Activated CD8-positive, alpha-beta memory T cell treated with anti-CD3 and anti-CD28 coated beads, Interleukin-2, amount 50 U/mL, for 24 hours (primary cell): ENCODE data around the gene ORM2.

ENCODE experiments used
- DNase-seq: peaks from one replicate; pipeline ENCODE4 v3.0.0-alpha.2; 2020; ENCODE audit errors: extremely low read depth

ORM2 gene

DNA sequence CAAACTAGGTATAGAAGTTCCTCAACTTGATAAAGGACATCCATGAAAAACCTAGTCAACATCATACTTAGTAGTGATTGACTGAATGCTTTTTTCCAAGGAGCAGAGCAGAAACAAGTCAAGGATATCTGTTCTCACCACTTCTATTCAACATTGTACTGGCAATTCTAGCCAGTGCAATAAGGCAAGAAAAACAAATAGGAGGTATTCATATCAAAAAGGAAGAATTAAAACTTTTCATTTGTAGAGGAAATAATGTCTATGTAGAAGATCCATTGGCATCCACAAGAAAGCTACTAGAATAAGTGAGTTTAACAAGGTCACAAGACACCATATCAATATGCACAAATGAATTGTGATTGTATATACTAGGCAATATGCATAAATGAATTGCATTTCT, 35.0 kb upstream of the ORM2 start:
- DNase-seq = no peak

DNA sequence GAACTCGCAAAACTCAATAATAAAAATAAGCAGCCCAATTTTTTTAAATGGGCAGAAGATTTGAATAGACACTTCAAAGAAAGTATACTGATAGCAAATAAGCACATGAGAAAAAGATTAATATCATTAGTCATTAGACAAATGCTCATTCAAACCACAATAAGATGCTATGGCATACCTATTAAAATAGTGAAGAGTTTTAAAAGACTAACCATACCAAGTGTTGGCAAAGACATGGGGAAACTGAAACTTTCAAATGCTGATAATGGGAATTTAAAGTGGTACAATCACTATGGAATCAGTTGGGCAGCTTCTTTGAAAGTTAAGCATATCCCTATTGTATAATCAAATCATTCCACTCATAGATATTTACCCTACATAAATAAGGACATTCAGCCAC, 33.3 kb upstream of the ORM2 start:
- no peak for DNase-seq

DNA sequence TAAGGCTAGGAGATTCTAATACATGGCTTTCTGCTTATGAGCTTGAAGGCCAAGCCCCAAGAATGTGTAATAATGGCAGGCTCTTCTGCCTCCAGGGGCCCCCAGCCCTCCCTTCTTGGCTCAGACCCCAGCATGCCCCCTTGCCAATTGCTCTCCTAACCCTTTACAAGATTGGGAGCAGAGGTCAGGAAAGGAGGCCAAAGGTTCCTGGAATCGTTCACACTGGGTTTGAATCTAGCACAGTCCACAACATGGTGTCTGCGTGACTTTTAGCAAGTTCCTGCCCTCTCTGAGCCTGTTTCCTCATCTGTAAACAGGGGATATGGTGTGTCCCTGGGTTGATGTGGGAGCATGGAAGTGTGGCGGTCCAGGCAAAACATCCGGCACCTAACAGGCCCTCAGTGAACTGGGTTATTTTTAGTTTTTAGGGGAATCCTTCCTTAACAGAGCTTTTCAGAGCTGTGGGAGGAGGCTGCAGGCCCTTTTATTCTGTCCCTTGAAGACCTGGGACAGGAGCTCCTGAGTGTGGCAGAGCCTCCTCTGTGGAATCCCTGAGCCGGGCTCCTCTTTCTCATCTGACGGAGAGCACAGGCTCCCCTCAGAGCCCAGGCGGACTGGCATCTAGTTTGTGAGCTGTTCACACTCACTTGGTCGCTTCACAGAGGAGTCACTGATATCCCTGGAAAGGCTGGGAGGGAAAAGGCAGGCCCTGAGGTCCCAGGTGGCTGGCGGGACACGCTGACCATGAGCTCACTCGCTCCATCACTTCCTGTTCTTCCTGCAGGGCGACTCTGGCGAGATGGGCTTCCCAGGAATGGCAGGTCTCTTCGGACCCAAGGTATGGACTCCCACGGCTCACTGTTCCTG, 30.1 kb upstream of the ORM2 start:
- no peak for DNase-seq

DNA sequence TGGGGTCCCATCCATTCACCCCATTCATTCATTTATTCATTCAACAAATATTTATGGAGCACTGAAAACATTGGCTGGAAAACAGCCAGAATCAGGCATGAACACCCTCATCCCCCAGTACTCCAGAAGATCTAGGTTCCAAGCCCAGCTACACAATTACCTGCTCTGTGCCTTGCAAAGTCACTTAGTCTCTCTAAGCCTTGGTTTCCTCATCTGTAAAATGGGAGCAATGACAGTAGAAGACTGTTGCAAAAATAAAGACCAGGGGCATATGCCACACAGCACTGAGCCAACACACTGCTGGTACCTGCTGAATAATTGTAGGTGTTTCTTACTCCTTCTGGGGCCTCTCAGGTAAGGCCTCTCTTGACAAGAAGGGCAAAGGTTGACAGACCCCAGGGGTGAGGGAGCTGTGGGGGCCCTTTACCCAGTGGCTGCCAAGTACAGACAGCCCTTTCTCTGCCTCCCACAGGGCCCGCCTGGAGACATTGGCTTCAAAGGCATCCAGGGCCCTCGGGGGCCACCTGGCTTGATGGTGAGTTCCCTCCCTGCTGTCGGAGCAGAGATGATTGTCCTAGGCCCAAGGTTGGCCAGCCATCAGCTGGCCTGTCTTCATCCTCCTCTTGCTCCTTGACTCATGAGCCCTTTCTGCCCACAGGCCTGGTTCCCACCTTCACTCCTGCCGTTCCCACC, 29.4 kb upstream of the ORM2 start:
- no peak for DNase-seq

DNA sequence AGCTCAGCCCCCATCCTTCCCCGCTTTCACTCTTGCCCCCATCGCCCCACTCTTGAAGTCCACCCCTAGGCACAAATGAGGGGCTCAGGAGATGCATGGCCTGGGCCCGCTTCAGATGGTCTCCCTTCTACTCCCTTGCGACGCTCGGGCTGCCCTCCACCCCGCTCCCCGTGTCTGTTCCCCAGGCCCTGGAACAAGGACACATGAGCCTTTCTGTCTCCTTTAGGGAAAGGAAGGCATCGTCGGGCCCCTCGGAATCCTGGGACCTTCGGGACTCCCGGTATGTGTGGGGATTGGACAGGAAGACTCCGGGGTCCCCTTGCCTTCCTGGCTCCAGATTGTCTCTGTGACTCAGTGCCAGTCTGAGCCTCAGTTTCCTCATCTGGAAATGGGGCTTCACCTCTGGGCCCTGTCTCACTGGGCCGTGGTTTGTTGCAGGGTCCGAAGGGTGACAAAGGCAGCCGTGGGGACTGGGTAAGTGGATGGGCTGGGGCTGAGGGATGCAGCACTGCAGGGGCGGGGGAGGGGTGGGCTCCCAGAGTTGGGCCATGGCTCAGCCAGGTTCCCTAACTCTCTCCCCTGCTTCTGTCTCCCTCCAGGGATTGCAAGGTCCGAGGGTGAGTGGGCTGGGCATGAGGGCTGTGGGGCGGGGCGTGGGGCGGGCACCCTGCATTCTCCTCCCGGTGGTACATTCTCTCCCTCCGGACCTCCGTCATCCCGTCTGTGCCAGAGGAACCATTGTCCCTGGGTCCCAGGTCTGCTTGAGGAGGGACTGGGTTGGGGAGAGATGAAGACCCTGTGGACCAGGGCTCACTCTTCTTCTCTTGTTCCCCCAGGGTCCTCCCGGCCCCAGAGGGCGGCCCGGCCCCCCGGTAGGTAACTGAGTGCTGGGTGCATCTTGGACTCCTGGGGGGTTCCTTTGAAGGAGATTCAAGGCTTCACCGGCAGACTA, 28.5 kb upstream of the ORM2 start:
- no peak for DNase-seq

GRCh38 chr9:114301798-114302565, 27.7 kb upstream of the ORM2 start:
- DNase-seq = no peak

DNA sequence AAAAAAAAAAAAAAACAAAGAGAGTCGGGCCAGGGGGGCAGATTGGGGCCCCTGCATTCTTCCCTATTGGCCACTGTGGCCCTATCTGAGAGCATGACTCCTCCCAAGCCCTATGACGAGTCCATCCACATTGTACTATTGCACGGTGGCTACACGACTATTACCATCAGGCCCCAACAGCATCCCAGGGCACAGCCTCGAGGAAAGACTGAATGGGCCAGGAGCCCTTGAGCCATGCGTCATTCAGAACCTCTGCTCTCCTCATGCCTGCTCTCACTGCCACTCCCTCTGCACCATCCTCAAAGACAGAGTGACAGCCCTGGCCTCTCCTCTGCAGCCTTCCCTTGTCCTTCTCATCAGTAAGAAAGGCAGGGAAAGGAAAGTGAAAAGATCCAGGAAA, 26.9 kb upstream of the ORM2 start:
- DNase-seq = no peak

DNA sequence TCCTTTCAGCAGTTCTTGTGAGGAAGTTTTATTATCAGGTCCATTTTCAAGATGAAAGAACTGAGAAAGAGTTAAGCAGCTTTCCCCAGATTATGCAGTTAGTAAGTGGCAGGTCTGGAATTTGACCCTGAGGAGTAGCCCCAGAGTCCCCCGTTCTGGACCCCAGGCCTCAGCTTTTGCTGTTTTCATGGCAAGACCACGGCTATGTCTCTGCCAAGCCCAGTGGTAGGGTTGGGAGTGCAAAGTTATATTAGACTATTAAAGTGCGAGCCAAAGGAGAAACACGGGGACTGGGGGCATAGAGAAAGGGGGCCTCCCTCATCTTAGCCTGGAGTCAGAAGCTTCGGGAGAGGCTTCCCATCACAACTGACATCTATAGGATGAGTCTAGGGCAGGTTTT, 26.1 kb upstream of the ORM2 start:
- DNase-seq = no peak

GRCh38 chr9:114303977-114304376, 25.7 kb upstream of the ORM2 start:
- DNase-seq = no peak

DNA sequence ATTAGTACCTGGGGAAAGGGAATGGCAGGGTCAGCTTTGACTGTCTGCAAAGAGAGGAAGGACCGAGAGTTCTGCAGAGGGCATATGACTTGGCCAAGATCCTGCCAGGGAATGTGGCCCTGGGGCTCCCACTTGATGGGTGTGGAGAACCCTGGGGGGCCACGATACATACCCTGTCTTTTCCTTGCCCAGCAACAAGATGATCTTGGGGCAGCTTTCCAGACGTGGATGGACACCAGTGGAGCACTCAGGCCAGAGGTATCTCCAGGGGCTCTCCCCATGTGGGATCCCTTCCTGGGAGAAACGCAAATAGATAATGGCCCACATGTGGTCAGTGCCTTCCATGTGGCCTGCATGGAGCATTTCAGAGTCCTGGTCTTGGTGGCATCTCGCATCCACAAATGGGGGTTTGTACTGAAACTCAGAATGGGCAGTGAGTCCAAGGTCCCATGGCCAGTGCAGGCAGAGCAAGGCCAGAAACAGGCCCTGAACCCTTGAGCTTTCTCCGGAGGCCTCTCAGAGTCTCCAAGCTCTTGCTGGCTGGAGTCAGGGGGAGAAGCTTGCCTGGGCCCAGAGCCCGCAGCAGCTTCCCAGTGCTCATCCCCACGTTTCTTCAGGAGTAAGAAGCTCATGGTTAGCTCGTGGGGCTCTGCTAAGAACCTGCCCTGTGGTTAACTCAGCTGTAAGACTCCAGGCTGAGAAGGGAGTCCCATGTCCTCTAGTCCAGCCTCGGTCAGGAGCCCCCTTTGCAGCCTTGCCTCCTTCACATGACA, 25.1 kb upstream of the ORM2 start:
- DNase-seq = no peak

- no peak for DNase-seq
These were observed 21.8 kb upstream of the ORM2 start for GRCh38 chr9:114307899-114308267.

DNA sequence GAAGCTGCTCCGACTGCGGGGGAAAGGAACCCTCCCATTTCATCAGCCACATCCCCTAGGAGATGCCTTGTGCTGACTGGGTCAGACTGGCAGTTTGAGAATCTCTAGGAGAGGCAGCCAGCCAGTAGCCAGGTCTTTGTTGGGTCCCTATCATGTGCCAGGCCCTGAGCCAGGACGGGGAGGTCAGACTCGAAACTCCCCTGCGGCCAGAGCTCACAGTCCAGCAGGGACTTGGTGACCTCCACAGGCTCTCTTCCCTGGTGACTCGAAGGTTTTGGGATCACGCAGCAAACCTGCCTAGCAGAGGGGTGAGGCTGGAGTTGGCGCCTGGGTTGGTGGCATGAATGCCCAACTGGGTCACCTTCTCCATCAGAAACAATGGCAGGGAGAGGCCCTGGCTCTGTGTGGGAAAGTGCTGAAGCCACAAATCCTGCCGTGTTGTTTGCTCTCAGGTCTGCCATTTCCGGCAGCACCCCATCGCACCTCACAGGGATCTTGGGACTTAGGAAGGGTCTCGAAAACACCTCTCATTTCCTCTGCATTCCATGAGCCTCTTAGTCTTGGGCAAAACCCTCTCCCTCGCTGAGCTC, 21.2 kb upstream of the ORM2 start:
- DNase-seq = no peak

DNA sequence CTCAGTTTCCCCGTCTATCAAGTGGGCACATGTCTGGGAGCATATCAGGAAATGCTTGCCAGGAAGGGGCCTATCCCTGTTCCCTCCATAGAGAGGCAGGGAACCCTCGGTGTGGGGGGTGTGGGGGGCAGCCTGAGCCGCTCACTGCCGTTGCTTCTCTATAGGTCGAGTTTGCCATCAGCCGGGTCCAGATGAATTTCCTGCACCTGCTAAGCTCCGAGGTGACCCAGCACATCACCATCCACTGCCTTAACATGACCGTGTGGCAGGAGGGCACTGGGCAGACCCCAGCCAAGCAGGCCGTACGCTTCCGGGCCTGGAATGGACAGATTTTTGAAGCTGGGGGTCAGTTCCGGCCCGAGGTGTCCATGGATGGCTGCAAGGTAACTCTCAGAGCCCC, 20.6 kb upstream of the ORM2 start:
- DNase-seq = no peak

DNA sequence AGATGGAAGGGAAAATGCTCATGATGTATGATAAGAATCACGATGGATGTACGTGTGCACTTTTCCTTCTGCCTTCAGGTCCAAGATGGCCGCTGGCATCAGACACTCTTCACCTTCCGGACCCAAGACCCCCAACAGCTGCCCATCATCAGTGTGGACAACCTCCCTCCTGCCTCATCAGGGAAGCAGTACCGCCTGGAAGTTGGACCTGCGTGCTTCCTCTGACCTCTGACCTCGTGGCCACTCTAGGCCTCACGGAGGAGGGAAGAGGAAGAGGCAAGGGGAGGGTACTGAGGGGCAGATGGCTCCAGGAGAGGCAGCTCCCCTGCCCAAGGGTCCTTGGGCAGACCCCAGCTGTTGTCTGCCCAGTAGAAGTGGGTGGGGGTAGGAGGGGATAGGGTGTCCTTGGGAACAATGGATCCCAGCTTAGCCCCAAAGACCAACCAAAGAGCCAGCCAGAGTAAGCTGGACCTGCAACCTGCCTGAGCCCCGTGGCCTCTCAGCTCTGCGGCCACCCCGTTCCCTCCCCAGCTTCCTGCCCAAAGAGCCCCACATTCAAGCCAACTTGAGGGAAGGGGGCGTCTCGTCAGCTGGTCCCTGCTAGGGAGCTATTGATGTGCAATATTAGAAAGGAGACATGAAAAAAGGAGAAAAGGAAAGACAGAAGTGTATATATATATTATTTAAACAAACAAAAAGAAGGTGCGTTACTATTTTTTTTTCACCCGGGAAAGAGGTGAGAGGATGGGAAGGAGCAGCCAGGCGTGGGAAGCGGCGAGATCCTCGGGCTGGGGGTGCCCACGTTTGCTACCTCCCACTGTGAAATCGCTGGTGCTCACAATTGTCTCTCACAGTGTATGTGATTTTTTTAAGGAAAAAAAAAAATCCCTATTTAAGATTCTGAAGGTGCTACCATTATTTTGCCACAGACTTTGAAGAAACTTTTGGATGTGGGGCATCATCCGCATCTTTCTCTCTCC, 18.9 kb upstream of the ORM2 start:
- no peak for DNase-seq

DNA sequence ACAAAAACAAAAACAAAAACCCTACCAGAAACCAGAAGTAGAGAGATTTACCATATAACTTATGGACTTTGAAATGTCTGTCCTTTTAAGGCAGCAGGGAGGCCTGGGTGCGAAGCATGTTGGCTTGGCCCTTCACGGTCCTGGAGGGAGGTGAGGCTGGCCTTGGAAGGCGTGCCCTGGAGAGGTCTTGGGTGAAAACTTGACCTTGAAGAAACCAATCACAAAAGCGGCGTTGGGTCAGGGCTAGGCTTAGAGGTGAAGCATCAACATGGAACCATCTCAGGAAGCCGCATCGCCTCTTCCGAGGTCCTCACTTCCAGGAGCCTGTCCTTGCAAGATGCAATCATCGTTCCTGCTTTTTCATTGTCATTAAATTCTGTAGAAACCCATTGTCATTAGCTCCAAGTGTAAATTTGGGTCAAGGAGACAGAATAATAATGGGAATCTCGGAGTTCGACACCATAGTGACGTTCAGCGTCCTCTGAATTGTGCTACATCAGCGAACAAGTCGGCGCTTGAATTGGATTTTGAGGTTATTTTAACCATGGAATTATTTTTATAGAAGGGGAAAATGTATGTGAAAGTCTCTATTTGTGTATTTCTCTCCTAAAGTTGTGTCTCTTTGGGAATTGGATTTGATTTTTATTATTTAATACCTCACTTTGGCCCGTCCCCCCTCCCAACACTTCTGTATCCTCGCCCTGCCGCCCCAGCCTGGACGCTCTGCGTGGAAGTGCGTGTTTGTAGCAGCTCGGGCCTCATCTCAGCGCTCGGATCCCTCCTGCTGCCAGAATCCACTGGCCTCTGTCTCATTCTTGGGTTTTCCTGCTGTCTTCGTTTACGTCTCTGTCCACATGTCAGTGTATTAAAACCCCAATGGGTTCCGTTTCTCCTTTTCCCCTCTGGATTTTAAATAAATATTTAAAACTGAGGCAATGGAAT, 17.8 kb upstream of the ORM2 start:
- no peak for DNase-seq

DNA sequence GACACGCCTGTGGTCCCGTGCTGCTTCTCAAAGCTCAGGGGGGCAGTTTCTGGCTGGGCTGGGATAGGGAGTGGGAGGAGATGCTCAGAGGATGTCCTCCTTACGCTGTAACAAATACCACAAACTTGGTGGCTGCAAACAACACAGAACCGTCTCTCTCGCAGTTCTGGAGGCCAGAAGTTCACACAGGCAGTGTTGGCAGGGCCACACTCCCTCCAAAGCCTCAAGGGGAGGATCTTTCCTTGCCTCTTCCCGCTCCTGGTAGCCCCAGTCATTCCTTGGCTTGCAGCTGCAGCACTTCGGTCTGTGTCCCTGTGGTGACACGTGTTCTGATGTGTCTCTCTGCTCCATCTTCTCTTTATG, 17.2 kb upstream of the ORM2 start:
- DNase-seq = no peak

DNA sequence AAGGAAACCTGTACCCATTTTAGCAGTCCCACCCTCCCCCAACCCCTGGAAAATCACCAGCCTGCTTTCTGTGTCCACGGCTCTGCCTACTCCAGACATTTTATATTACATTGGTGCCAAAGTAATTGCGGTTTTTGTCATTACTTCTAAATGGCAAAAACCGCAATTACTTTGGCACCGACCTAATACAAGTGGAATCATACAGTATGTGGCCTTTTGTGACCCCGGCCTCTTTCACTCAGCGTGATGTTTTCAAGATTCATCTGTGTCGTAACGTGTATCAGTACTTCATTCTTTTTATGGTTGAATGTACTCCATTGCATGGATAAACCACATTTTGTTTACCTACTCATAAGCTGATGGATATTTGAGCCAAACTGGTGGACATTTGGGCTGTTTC, 16.5 kb upstream of the ORM2 start:
- no peak for DNase-seq

DNA sequence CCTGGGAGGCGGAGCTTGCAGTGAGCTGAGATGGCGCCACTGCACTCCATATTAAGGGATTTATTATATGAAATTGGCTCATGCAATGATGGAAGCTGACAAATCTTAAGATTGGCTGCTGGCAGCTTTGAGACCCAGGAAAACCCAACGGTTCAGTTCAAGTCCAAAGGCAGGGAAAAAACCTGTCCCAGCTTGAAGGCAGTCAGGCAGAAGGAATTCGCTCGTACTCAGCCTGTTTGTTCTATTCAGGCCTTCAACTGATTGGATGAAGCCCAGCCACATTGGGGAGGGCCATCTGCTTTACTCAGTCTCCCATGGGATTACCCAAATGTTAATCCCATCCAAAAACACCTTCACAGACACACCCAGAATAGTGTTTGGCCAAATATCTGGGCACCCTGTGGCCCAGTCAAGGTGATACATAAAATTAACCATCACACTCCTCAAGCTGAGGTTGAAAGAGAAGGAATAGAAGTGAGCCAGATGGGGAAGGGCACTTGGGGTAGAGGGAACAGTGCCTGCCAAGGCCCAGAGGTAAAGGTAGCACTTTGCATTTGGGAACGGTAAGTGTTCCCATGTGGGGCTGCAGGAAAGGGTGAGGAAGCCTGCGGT, 15.3 kb upstream of the ORM2 start:
- DNase-seq = no peak
